Keratinocyte (primary cell): ENCODE measurements around the gene FGF1.

Source experiments
- EZH2 ChIP-seq: IDR thresholded peaks from one replicate; pipeline ENCODE4 v1.6.1; 2012; ENCODE audit warnings: inconsistent platforms, mild to moderate bottlenecking, low read length, moderate library complexity
- TF ChIP-seq, protein P1 (sequence below), 3 experiments: IDR thresholded peaks in 1 of 3; conservative IDR thresholded peaks in 1 of 3; optimal IDR thresholded peaks in 1 of 3; 2 replicates in 2 of 3; 3 replicates in 1 of 3; pipeline versions ENCODE3 to v1.5.1; 2011; ENCODE audit warnings: low read length in 3 of 3, mild to moderate bottlenecking in 3 of 3, moderate library complexity in 2 of 3, control low read depth in 1 of 3, inconsistent platforms in 1 of 3; ENCODE audit not compliant: insufficient read depth in 2 of 3; ENCODE audit errors: extremely low read depth in 1 of 3

DNA sequence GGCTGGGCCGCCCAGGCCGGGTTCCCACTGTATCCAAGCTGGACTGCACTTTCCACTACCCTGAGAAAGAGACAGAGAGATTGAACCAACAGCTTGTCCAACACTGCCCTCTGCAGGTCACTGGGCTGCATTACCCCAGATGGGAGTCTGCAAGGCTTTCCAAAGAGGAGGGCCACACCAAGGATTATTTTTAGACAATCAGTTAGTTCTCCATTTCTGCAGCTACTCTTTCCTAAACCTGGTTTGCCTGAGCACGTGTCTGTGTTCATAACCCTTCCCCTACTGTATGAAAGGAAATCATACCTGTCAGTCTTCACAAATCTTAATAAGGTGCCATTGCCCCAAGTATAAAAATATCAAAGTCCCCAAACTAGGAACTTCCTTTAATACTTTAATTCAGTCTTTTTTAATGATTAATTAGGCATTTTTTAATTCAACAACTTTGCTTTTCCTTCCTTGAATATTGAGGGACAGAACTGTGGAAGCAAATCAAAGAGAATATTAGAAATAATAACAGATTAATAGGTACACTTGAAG, 13.4 kb upstream of the FGF1 start:
- TF ChIP-seq, protein P1, sequence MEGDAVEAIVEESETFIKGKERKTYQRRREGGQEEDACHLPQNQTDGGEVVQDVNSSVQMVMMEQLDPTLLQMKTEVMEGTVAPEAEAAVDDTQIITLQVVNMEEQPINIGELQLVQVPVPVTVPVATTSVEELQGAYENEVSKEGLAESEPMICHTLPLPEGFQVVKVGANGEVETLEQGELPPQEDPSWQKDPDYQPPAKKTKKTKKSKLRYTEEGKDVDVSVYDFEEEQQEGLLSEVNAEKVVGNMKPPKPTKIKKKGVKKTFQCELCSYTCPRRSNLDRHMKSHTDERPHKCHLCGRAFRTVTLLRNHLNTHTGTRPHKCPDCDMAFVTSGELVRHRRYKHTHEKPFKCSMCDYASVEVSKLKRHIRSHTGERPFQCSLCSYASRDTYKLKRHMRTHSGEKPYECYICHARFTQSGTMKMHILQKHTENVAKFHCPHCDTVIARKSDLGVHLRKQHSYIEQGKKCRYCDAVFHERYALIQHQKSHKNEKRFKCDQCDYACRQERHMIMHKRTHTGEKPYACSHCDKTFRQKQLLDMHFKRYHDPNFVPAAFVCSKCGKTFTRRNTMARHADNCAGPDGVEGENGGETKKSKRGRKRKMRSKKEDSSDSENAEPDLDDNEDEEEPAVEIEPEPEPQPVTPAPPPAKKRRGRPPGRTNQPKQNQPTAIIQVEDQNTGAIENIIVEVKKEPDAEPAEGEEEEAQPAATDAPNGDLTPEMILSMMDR (optimal IDR thresholded peaks at IDR 0.05 in 1 of 3, IDR thresholded peaks at IDR 0.05 in 1 of 3, conservative IDR thresholded peaks at IDR 0.05 in 1 of 3; ENCODE audit: extremely low read depth in 1 of 3, insufficient read depth in 2 of 3, low read length in 3 of 3) = peak; percentile 93 to 96 (median 95)
- no peak for TF ChIP-seq EZH2
